ENCODE measurements around the gene SNX27.
"Not testable (repeated sequence)": the region's sequence is repeated elsewhere in the genome, so short reads cannot be mapped to it uniquely, and the experiment has no call there.

Gene SNX27

GRCh38 chr1:151581921-151582320 is 29.9 kb upstream of the SNX27 start:
- Histone ChIP-seq H3K4me1 (ENCODE audit: control insufficient read depth, insufficient read depth, low read length) (peaks cover 5% of the 10 kb centered on the region), H3K27ac (ENCODE audit: low read depth, low read length) (no peak overlapping the region), H3K36me3 (ENCODE audit: control insufficient read depth, insufficient read depth, low read length) (peaks cover 5% of the 10 kb centered on the region), H3K4me3 (ENCODE audit: low read length) (no peak overlapping the region), H3K27me3 (ENCODE audit: control insufficient read depth, insufficient read depth, low read length) (no peaks in the 10 kb centered on the region), H3K9ac (ENCODE audit: low read length) (no peak overlapping the region)

GRCh38 chr1:151583796-151584195 is 28.1 kb upstream of the SNX27 start:
- Histone ChIP-seq H3K9ac (ENCODE audit: low read length) (no peak overlapping the region), H3K36me3 (ENCODE audit: control insufficient read depth, insufficient read depth, low read length) (peaks cover 5% of the 10 kb centered on the region), H3K27me3 (ENCODE audit: control insufficient read depth, insufficient read depth, low read length) (no peaks in the 10 kb centered on the region), H3K27ac (ENCODE audit: low read depth, low read length) (no peak overlapping the region), H3K4me3 (ENCODE audit: low read length) (no peak overlapping the region), H3K4me1 (ENCODE audit: control insufficient read depth, insufficient read depth, low read length) (peaks cover 5% of the 10 kb centered on the region)

GRCh38 chr1:151584278-151584677 is 27.6 kb upstream of the SNX27 start:
- peaks cover 5% of the 10 kb centered on the region for H3K36me3 ChIP-seq (ENCODE audit: control insufficient read depth, insufficient read depth, low read length)
- no peak overlapping the region for H3K27ac ChIP-seq (ENCODE audit: low read depth, low read length)
- peaks cover 5% of the 10 kb centered on the region for H3K4me1 ChIP-seq (ENCODE audit: control insufficient read depth, insufficient read depth, low read length)
- H3K4me3 ChIP-seq (ENCODE audit: low read length): no peak overlapping the region
- H3K9ac ChIP-seq (ENCODE audit: low read length): no peak overlapping the region
- H3K27me3 ChIP-seq (ENCODE audit: control insufficient read depth, insufficient read depth, low read length): no peaks in the 10 kb centered on the region

GRCh38 chr1:151584780-151585179 is 27.1 kb upstream of the SNX27 start:
- H3K36me3 ChIP-seq (ENCODE audit: control insufficient read depth, insufficient read depth, low read length): peaks cover 2% of the 10 kb centered on the region
- H3K27me3 ChIP-seq (ENCODE audit: control insufficient read depth, insufficient read depth, low read length): no peaks in the 10 kb centered on the region
- peaks cover 5% of the 10 kb centered on the region for H3K4me1 ChIP-seq (ENCODE audit: control insufficient read depth, insufficient read depth, low read length)
- no peak overlapping the region for H3K9ac ChIP-seq (ENCODE audit: low read length)
- H3K4me3 ChIP-seq (ENCODE audit: low read length): no peak overlapping the region
- H3K27ac ChIP-seq (ENCODE audit: low read depth, low read length): no peak overlapping the region

- Histone ChIP-seq H3K27ac (ENCODE audit: low read depth, low read length) (no peak overlapping the region), H3K4me3 (ENCODE audit: low read length) (no peak overlapping the region), H3K36me3 (ENCODE audit: control insufficient read depth, insufficient read depth, low read length) (no peaks in the 10 kb centered on the region), H3K27me3 (ENCODE audit: control insufficient read depth, insufficient read depth, low read length) (no peaks in the 10 kb centered on the region), H3K4me1 (ENCODE audit: control insufficient read depth, insufficient read depth, low read length) (peaks cover 5% of the 10 kb centered on the region), H3K9ac (ENCODE audit: low read length) (no peak overlapping the region)
These were observed 26.2 kb upstream of the SNX27 start for GRCh38 chr1:151585622-151586021.

- no peak overlapping the region for H3K27ac ChIP-seq (ENCODE audit: low read depth, low read length)
These were observed 20.9 kb upstream of the SNX27 start for GRCh38 chr1:151590961-151591360.

GRCh38 chr1:151593730-151594129 is 18.1 kb upstream of the SNX27 start:
- Histone ChIP-seq H3K27ac (ENCODE audit: low read depth, low read length) (no peak overlapping the region), H3K4me1 (ENCODE audit: control insufficient read depth, insufficient read depth, low read length) (no peaks in the 10 kb centered on the region), H3K9ac (ENCODE audit: low read length) (no peak overlapping the region), H3K36me3 (ENCODE audit: control insufficient read depth, insufficient read depth, low read length) (no peaks in the 10 kb centered on the region), H3K27me3 (ENCODE audit: control insufficient read depth, insufficient read depth, low read length) (no peaks in the 10 kb centered on the region), H3K4me3 (ENCODE audit: low read length) (no peak overlapping the region)

More at GRCh38 chr1:151590961-151591360, 20.9 kb upstream of the SNX27 start:
- no peaks in the 10 kb centered on the region for H3K27me3 ChIP-seq (ENCODE audit: control insufficient read depth, insufficient read depth, low read length)
- no peaks in the 10 kb centered on the region for H3K36me3 ChIP-seq (ENCODE audit: control insufficient read depth, insufficient read depth, low read length)
- H3K4me1 ChIP-seq (ENCODE audit: control insufficient read depth, insufficient read depth, low read length): no peaks in the 10 kb centered on the region
- no peak overlapping the region for H3K9ac ChIP-seq (ENCODE audit: low read length)
- H3K4me3 ChIP-seq (ENCODE audit: low read length): no peak overlapping the region

GRCh38 chr1:151594143-151594625 is 17.7 kb upstream of the SNX27 start:
- no peak overlapping the region for H3K9ac ChIP-seq (ENCODE audit: low read length)
- H3K4me3 ChIP-seq (ENCODE audit: low read length): no peak overlapping the region
- H3K4me1 ChIP-seq (ENCODE audit: control insufficient read depth, insufficient read depth, low read length): no peaks in the 10 kb centered on the region
- H3K36me3 ChIP-seq (ENCODE audit: control insufficient read depth, insufficient read depth, low read length): no peaks in the 10 kb centered on the region
- H3K27me3 ChIP-seq (ENCODE audit: control insufficient read depth, insufficient read depth, low read length): no peaks in the 10 kb centered on the region
- H3K27ac ChIP-seq (ENCODE audit: low read depth, low read length): no peak overlapping the region

GRCh38 chr1:151596166-151596953 is 15.5 kb upstream of the SNX27 start:
- Histone ChIP-seq H3K27me3 (ENCODE audit: control insufficient read depth, insufficient read depth, low read length) (no peaks in the 10 kb centered on the region), H3K4me1 (ENCODE audit: control insufficient read depth, insufficient read depth, low read length) (no peaks in the 10 kb centered on the region), H3K27ac (ENCODE audit: low read depth, low read length) (no peak overlapping the region), H3K36me3 (ENCODE audit: control insufficient read depth, insufficient read depth, low read length) (no peaks in the 10 kb centered on the region), H3K4me3 (ENCODE audit: low read length) (no peak overlapping the region), H3K9ac (ENCODE audit: low read length) (no peak overlapping the region)

GRCh38 chr1:151602550-151602949 is 9.3 kb upstream of the SNX27 start:
- not testable (repeated sequence) for H3K27ac ChIP-seq (ENCODE audit: low read depth, low read length); H3K36me3 ChIP-seq (ENCODE audit: control insufficient read depth, insufficient read depth, low read length); H3K9ac ChIP-seq (ENCODE audit: low read length); H3K4me1 ChIP-seq (ENCODE audit: control insufficient read depth, insufficient read depth, low read length); H3K27me3 ChIP-seq (ENCODE audit: control insufficient read depth, insufficient read depth, low read length); H3K4me3 ChIP-seq (ENCODE audit: low read length)

- Histone ChIP-seq H3K36me3 (ENCODE audit: control insufficient read depth, insufficient read depth, low read length) (no peaks in the 10 kb centered on the region), H3K9ac (ENCODE audit: low read length) (no peak overlapping the region), H3K27ac (ENCODE audit: low read depth, low read length) (no peak overlapping the region), H3K4me3 (ENCODE audit: low read length) (no peak overlapping the region), H3K4me1 (ENCODE audit: control insufficient read depth, insufficient read depth, low read length) (no peaks in the 10 kb centered on the region), H3K27me3 (ENCODE audit: control insufficient read depth, insufficient read depth, low read length) (no peaks in the 10 kb centered on the region)
These were observed 7.6 kb upstream of the SNX27 start for GRCh38 chr1:151604291-151604690.

GRCh38 chr1:151606384-151606783 is 5.5 kb upstream of the SNX27 start:
- no peak overlapping the region for H3K27ac ChIP-seq (ENCODE audit: low read depth, low read length)
- no peaks in the 10 kb centered on the region for H3K36me3 ChIP-seq (ENCODE audit: control insufficient read depth, insufficient read depth, low read length)
- H3K9ac ChIP-seq (ENCODE audit: low read length): no peak overlapping the region
- H3K4me3 ChIP-seq (ENCODE audit: low read length): no peak overlapping the region
- H3K27me3 ChIP-seq (ENCODE audit: control insufficient read depth, insufficient read depth, low read length): no peaks in the 10 kb centered on the region
- H3K4me1 ChIP-seq (ENCODE audit: control insufficient read depth, insufficient read depth, low read length): peaks cover 1% of the 10 kb centered on the region

- no peak overlapping the region for H3K4me3 ChIP-seq (ENCODE audit: low read length)
- no peak overlapping the region for H3K9ac ChIP-seq (ENCODE audit: low read length)
- H3K27ac ChIP-seq (ENCODE audit: low read depth, low read length): no peak overlapping the region
- H3K27me3 ChIP-seq (ENCODE audit: control insufficient read depth, insufficient read depth, low read length): no peaks in the 10 kb centered on the region
- peaks cover 3% of the 10 kb centered on the region for H3K4me1 ChIP-seq (ENCODE audit: control insufficient read depth, insufficient read depth, low read length)
- H3K36me3 ChIP-seq (ENCODE audit: control insufficient read depth, insufficient read depth, low read length): no peaks in the 10 kb centered on the region
These were observed 5.0 kb upstream of the SNX27 start for GRCh38 chr1:151606857-151607256.

Measured in rectal smooth muscle tissue (tissue), 1 donor.